ENCODE results near the gene DRICH1. TPM values are rescaled to one million over a fixed set of nuclear protein-coding genes. Genes with fewer than 3 reads are reported as not detected.

DRICH1 gene
- total RNA-seq, 1 experiment from 2014 or later: 0.15 TPM

DNA sequence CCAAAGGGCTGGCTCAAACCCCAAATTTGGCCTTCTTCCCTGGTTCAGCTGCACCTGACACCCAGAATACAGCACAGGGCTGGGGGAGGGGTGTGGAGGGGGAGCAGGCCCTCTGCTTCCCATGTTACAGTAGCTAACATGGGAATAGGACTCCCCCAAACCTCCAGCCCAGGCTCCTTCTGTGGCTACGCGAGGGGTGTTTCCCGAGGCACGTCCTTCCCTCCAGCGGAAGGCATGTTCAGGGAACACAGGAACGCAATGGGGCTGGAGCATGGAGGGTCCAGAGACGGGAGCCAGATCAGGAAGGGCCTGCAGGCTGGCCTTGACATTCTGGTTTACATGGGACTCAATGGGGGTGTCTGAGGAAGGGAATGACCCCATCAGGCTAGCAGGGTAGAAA is 40.3 kb downstream of the DRICH1 start:
- POLR2A ChIA-PET (ENCODE audit: unreplicated experiment): no interaction called here
- Histone ChIP-seq H3K79me2 (ENCODE audit: low read length) (no peaks in the 10 kb centered on the region), H3K9me2 (replicated peaks; ENCODE audit: low read length) (no peaks in the 10 kb centered on the region), H3K27ac (ENCODE audit: low read length) (no peak overlapping the region), H3K4me3 (ENCODE audit: low read length) (no peak overlapping the region), H3K9ac (ENCODE audit: low read length) (no peak overlapping the region), H3K9me3 (ENCODE audit: low read length) (no peaks in the 10 kb centered on the region), H3K27me3 (ENCODE audit: low read length) (no peaks in the 10 kb centered on the region), H4K20me1 (ENCODE audit: low read length) (no peaks in the 10 kb centered on the region), H3K4me2 (ENCODE audit: low read length) (no peak overlapping the region), H3K36me3 (ENCODE audit: low read depth, low read length) (no peaks in the 10 kb centered on the region), H2AFZ (ENCODE audit: low read length) (no peak overlapping the region), H3K4me1 (ENCODE audit: insufficient read depth, low read length) (no peaks in the 10 kb centered on the region), H3F3A (ENCODE audit: low read length, unreplicated experiment) (no peaks in the 10 kb centered on the region)
- intact Hi-C loops (cut with micrococcal nuclease): loop anchor here (2.0 kb wide), 1 partner anchor 49 kb away; no protein-coding TSS in a partner anchor
- TF ChIP-seq, protein P1, sequence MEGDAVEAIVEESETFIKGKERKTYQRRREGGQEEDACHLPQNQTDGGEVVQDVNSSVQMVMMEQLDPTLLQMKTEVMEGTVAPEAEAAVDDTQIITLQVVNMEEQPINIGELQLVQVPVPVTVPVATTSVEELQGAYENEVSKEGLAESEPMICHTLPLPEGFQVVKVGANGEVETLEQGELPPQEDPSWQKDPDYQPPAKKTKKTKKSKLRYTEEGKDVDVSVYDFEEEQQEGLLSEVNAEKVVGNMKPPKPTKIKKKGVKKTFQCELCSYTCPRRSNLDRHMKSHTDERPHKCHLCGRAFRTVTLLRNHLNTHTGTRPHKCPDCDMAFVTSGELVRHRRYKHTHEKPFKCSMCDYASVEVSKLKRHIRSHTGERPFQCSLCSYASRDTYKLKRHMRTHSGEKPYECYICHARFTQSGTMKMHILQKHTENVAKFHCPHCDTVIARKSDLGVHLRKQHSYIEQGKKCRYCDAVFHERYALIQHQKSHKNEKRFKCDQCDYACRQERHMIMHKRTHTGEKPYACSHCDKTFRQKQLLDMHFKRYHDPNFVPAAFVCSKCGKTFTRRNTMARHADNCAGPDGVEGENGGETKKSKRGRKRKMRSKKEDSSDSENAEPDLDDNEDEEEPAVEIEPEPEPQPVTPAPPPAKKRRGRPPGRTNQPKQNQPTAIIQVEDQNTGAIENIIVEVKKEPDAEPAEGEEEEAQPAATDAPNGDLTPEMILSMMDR (conservative IDR thresholded peaks at IDR 0.05; ENCODE audit: low read depth, low read length): no peak
- TF ChIP-seq EZH2phosphoT487 (IDR thresholded peaks at IDR 0.05; ENCODE audit: borderline replicate concordance, low read length) (no peak), EZH2 (IDR thresholded peaks at IDR 0.05; ENCODE audit: low read length, unreplicated experiment) (no peak)
- CTCF ChIA-PET: interaction anchor here (0.5 to 0.6 kb wide), 3 partner anchors 50 to 258 kb away, joined by 3 to 5 read pairs (median 4); no protein-coding TSS in a partner anchor
- BruUV-seq (replicated peaks): no TSS peak
- no peak for DNase-seq
- ATAC-seq: no peak

DNA sequence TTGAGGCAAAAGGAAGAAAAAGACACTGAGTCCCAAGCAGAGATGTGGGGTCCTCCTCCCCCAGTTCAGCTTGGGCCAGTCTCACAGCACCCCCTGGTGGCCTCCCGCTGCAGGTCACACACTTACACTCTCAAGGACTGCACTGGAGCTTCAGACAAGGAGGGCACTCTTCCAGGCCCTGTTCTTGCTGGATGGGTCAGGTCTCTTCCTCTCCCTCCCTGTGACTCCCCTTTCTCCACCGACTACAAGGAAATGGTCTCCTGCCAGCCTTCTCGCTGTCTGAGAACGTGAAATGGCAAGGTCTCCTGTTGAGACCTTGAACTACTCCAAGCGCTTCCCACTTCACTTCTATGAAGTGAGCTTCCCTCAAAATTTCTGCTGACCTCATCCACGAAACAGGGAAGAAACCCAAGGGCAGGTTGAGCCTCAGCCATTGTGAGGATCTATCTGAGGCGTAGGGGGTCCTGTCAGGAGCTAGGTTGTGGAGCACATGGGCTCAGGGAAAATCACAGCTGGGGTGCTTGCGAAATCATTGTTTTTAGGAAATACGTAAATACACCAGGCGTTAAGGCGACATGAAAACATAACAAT is 40.8 kb downstream of the DRICH1 start:
- Histone ChIP-seq H4K20me1 (ENCODE audit: low read length) (no peaks in the 10 kb centered on the region), H3F3A (ENCODE audit: low read length, unreplicated experiment) (no peaks in the 10 kb centered on the region), H3K9me3 (ENCODE audit: low read length) (no peaks in the 10 kb centered on the region), H3K4me1 (ENCODE audit: insufficient read depth, low read length) (no peaks in the 10 kb centered on the region), H3K9me2 (replicated peaks; ENCODE audit: low read length) (no peaks in the 10 kb centered on the region), H3K4me3 (ENCODE audit: low read length) (no peak overlapping the region), H3K9ac (ENCODE audit: low read length) (no peak overlapping the region), H3K27me3 (ENCODE audit: low read length) (no peaks in the 10 kb centered on the region), H2AFZ (ENCODE audit: low read length) (no peak overlapping the region), H3K79me2 (ENCODE audit: low read length) (no peaks in the 10 kb centered on the region), H3K36me3 (ENCODE audit: low read depth, low read length) (no peaks in the 10 kb centered on the region), H3K27ac (ENCODE audit: low read length) (no peak overlapping the region), H3K4me2 (ENCODE audit: low read length) (no peak overlapping the region)
- no TSS peak for BruUV-seq (replicated peaks)
- TF ChIP-seq, protein P1 (conservative IDR thresholded peaks at IDR 0.05; ENCODE audit: low read depth, low read length): peak; percentile 86
- no peak for TF ChIP-seq EZH2phosphoT487 (IDR thresholded peaks at IDR 0.05; ENCODE audit: borderline replicate concordance, low read length)
- peak; percentile 51 for DNase-seq
- POLR2A ChIA-PET (ENCODE audit: unreplicated experiment): no interaction called here
- intact Hi-C loops (cut with micrococcal nuclease): loop anchor here (2.0 kb wide), 1 partner anchor 48 kb away; no protein-coding TSS in a partner anchor
- CTCF ChIA-PET: interaction anchor here (0.5 to 0.6 kb wide), 2 partner anchors 50 to 107 kb away, joined by 4 to 5 read pairs; no protein-coding TSS in a partner anchor
- peak; percentile 81 for ATAC-seq

DNA sequence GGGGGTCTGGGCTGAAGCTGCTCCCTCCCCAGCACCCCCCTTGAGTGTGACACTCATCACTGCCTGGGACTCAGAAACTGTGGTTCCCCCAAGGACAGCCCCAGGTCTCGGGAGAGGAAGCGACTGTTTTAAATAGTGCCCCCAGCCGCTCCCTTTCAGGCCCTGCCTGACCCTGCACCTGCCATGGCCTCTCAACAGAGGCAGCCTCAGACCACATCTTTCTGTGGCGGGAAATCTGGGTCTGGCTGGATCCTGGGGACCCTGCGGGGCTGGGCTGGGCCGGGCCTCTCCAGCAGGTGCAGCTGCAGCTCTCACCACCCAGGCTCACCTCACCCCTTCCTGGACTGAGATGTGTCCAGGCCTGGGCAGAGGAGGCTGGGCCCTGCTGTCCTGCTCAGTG is 48.3 kb downstream of the DRICH1 start:
- Histone ChIP-seq H3K27me3 (ENCODE audit: low read length) (no peaks in the 10 kb centered on the region), H3K79me2 (ENCODE audit: low read length) (no peaks in the 10 kb centered on the region), H3K36me3 (ENCODE audit: low read depth, low read length) (no peaks in the 10 kb centered on the region), H2AFZ (ENCODE audit: low read length) (no peak overlapping the region), H4K20me1 (ENCODE audit: low read length) (no peaks in the 10 kb centered on the region), H3K27ac (ENCODE audit: low read length) (no peak overlapping the region), H3K4me2 (ENCODE audit: low read length) (no peak overlapping the region), H3F3A (ENCODE audit: low read length, unreplicated experiment) (no peaks in the 10 kb centered on the region), H3K9me3 (ENCODE audit: low read length) (no peaks in the 10 kb centered on the region), H3K9ac (ENCODE audit: low read length) (no peak overlapping the region), H3K4me1 (ENCODE audit: insufficient read depth, low read length) (no peaks in the 10 kb centered on the region), H3K4me3 (ENCODE audit: low read length) (no peak overlapping the region), H3K9me2 (replicated peaks; ENCODE audit: low read length) (no peaks in the 10 kb centered on the region)
- ChIA-PET CTCF (no interaction called here), POLR2A (ENCODE audit: unreplicated experiment) (no interaction called here)
- BruUV-seq (replicated peaks): no TSS peak
- TF ChIP-seq EZH2 (IDR thresholded peaks at IDR 0.05; ENCODE audit: low read length, unreplicated experiment) (no peak), EZH2phosphoT487 (IDR thresholded peaks at IDR 0.05; ENCODE audit: borderline replicate concordance, low read length) (no peak)
- TF ChIP-seq, protein P1 (conservative IDR thresholded peaks at IDR 0.05; ENCODE audit: low read depth, low read length): no peak
- DNase-seq (no peak), ATAC-seq (no peak)
- intact Hi-C loops (cut with micrococcal nuclease): no loop called here

Measured in PC-3 (cell line).